NCI-H524 treated with DMSO at 0.1 percent for 48 hours (cell line): ENCODE results near the gene WNK1.
"Not testable (repeated sequence)": the region's sequence is repeated elsewhere in the genome, so short reads cannot be mapped to it uniquely, and the experiment has no call there.

Source experiments
- DNase-seq: peaks from one replicate; lab custom pipeline; 2025; lab: John Stamatoyannopoulos, UW

Gene WNK1

DNA sequence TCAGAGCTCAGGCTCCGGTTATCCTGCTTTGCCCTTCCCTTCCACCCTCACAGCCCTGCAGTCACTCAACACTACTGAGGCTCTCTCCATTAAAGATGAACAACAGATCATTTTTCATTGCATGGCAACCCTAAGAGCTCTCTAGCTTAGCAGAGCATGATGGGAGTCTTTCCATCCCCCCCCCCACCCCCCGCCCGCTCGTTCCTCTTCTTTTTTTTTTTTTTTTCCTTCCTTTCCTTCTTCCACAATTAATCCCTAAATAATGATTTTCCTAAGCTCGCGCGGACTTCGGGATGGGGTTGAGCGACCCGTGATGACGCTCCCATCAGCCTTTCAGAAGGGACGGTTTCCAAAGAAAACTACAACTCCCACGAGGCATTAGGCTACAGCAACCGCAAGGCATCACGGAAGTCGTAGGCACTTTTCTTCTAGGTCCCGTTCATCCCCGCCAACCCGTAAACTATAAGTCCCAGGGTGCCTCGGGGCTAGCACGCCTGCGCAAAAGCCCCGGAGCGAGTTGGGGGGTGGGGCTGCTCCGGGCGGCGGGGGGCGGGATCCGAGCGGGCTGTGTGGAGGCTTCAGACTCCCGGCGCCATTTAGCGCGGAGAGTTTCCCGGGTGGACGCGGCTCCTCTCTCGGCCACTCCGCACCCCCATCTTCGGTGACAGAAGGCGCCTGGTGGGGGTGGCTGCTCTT lies at the start of gene WNK1:
Gene WNK1 (plus strand): TSS at position 581 of the 696 bp plus-strand sequence. CDS start 987 bp downstream, outside the sequence.
- DNase-seq: peak; percentile 78

- no peak for DNase-seq
Measured at GRCh38 chr12:704516-705242, 47.7 kb upstream of the WNK1 start.

DNA sequence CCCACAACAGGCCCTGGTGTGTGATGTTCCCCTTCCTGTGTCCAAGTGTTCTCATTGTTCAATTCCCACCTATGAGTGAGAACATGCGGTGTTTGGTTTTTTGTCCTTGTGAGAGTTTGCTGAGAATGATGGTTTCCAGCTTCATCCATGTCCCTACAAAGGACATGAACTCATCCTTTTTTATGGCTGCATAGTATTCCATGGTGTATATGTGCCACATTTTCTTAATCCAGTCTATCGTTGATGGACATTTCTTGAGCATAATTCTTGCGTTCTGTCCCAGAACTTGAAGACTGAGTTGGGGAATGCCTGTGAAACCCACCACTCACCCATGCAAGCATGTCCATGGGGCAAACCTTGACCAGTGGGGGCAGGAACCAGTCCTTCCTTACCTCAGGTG lies 44.3 kb upstream of the WNK1 start:
- DNase-seq: not testable (repeated sequence)

- no peak for DNase-seq
Measured at GRCh38 chr12:709455-710020, 42.8 kb upstream of the WNK1 start.

GRCh38 chr12:712172-712863 lies 40.1 kb upstream of the WNK1 start:
- no peak for DNase-seq

- no peak for DNase-seq
Measured at GRCh38 chr12:713281-713875, 39.0 kb upstream of the WNK1 start.

DNA sequence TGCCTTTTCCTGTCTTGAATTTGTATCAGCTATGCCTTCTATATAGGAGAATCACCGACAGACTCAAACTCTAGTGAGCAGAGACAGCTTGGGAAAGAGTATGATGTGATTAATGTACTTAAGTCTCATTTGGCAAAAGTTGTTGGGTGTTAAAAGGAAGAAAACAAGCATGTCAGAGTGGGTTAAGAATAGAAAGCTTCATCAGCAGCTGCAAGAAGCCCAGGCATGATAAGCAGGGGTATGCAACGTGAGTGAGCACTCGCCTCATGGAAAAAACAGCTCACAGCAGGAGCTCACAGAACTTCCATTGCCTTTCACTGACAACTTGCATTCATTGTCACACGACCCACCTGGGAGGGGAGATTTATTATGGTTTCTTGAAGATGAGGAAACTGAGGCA lies 35.9 kb upstream of the WNK1 start:
- DNase-seq: no peak

DNA sequence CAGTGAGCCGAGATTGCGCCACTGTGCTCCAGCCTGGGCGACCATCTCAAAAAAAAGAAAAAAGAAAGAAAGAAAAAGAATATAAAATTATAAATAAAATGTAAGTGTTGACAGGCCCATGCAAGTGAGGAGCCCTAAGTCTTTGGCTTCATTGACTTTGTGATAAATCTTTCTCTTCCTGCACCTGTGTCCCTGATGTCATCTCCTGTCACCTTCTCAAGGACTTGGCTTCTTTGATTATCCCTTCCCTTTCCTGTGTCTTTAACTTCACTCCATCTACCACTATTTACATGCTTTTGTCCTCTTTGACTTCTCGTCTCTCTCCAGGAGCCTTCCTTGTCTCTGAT lies 33.6 kb upstream of the WNK1 start:
- DNase-seq: no peak

- no peak for DNase-seq
Measured at GRCh38 chr12:720231-720941, 32.0 kb upstream of the WNK1 start.

DNA sequence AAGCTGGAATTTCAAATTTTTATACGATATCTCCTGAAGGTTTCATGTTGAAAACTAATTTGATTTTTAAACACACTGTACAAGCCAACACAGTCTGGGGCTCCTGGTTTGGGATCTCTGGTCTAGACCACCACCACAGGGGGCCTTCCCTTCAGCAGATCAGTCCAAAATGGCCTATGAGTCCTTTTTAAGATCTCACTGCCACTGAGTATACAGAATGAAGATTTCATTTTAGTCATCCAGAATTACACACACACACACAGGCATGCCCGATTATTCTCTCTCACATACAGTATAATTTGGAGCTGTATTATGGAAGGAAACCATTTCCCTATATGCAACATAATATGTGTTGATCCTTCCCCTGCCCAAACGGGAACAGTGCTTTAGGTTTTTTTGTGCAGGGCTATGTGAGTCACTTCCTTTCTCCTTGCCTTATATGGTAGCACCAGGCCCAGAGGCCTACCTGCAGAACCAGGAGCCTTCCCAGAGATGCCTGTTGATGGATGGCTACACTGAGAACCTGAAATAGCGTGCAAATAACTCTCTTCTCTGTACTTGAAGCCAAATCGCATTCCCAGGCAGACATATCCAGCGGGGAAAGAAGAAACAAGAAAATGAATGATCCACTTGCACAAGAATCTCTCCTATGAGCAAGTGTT lies 28.1 kb upstream of the WNK1 start:
- DNase-seq: no peak

DNA sequence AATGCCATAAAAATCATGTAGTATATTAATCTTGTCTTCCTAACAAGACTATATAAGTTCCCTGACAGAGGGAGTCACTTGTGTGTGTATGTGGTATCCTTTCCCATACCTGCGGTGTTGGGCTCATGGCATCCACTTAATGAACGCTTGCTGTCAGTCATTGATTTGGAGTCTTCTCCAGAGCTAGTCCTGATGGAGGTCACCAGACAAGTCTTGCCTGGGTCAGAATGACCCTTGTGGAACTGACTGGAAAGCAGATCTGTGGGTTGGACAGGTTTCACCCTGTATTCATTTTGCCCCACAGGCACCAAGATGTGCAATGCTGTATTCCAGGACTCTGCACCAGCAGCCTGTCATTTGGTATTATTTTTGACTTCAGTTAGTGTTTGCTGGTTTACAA lies 27.3 kb upstream of the WNK1 start:
- DNase-seq: no peak

GRCh38 chr12:726281-727140 lies 25.9 kb upstream of the WNK1 start:
- no peak for DNase-seq

- DNase-seq: no peak
Measured at GRCh38 chr12:727321-727720, 25.1 kb upstream of the WNK1 start.

- no peak for DNase-seq
Measured at GRCh38 chr12:728781-729180, 23.6 kb upstream of the WNK1 start.

GRCh38 chr12:729221-729620 lies 23.2 kb upstream of the WNK1 start:
- no peak for DNase-seq

DNA sequence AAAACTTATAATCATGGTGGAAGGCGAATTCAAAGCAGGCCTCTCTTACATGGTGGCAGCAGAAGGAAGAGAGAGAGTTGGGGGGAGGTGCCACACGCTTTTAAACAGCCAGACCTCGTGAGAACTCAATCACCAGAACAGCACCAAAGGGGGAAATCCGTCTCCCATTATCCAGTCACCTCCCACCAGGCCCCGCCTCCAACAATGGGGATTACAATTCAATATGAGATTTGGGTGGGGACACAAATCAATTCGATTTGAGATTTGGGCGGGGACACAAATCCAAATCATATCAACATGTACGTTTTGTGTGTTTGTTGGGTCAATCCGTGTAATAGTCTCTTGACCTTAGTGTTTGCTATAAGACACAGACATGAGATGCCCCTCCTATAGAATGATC lies 21.8 kb upstream of the WNK1 start:
- no peak for DNase-seq

- no peak for DNase-seq
Measured at GRCh38 chr12:737122-737739, 15.1 kb upstream of the WNK1 start.

- no peak for DNase-seq
Measured at GRCh38 chr12:738712-739111, 13.7 kb upstream of the WNK1 start.

DNA sequence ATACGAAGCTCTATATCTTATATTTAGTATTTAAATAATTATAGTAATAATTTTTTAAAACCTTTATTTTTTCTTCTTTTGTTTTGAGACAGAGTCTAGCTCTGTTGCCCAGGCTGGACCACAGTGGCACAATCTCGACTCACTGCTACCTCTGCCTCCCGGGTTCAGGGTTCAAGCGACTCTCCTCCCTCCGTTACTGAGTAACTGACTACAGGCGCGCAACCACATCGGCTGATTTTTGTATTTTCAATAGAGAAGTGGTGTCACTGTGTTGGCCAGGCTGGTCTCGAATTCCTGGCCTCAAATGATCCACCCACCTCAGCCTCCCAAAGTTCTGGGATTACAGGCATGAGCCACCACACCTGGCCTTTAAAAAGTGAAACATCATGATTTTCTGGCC lies 13.0 kb upstream of the WNK1 start:
- no peak for DNase-seq

DNA sequence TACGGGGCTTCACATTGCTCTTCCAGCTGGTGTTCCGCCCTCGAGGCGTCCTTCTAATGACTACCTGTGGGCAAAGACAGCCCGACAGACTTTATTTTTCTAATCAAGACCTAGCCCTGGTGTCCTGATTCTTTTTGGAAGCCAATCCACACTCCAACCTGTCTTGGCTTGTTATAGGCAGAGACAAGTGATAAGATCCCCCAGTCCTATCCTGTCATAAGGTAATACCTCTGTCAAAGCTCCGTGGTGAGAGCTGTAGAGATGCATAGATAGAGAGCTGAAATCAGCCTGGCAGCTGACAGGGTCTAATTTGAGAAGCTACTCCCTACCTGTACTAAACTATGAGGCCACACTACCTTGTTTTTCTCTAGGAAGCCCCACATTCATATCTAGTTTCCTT lies 11.5 kb upstream of the WNK1 start:
- DNase-seq: no peak
